Sigmoid colon (tissue), 4 donors: Measurements from ENCODE around the gene SPPL2B.
"Not testable (repeated sequence)": the region's sequence is repeated elsewhere in the genome, so short reads cannot be mapped to it uniquely, and the experiment has no call there.

Source experiments
- CTCF ChIP-seq, 4 experiments: fragments of 450-650 bp in 3 of 4; fragments of 200-600 bp in 1 of 4; IDR thresholded peaks; one replicate each; pipeline ENCODE4 v1.5.1; 2016 to 2019; ENCODE audit warnings: antibody characterized with exemption in 4 of 4, mild to moderate bottlenecking in 3 of 4, moderate library complexity in 2 of 4
- EP300 ChIP-seq, 4 donors: sonication (generic); formaldehyde crosslinking; IDR thresholded peaks; one replicate each; pipeline ENCODE4 v1.6.1; 2017; ENCODE audit warnings: antibody characterized with exemption in 4 of 4
- POLR2A ChIP-seq, 2 donors: fragments of 450-650 bp; IDR thresholded peaks; one replicate each; pipeline ENCODE4 v1.6.1; 2016; ENCODE audit warnings: antibody characterized with exemption in 2 of 2, mild to moderate bottlenecking in 2 of 2, moderate library complexity in 2 of 2

- TF ChIP-seq CTCF, POLR2A, EP300 (IDR thresholded peaks at IDR 0.05): not testable (repeated sequence)
These were observed 47.0 kb upstream of the SPPL2B start for GRCh38 chr19:2281265-2282061.
